GM18909 (cell line): ENCODE results near the gene SHROOM3.
"Not testable (repeated sequence)": the region's sequence is repeated elsewhere in the genome, so short reads cannot be mapped to it uniquely, and the experiment has no call there.

Source experiments
- ATAC-seq: cut with Tn5 transposase; IDR thresholded peaks from one replicate; pipeline ENCODE4 v1.9.1; 2021; ENCODE audit warnings: mild to moderate bottlenecking; ENCODE audit not compliant: unreplicated experiment, poor library complexity

Gene SHROOM3

DNA sequence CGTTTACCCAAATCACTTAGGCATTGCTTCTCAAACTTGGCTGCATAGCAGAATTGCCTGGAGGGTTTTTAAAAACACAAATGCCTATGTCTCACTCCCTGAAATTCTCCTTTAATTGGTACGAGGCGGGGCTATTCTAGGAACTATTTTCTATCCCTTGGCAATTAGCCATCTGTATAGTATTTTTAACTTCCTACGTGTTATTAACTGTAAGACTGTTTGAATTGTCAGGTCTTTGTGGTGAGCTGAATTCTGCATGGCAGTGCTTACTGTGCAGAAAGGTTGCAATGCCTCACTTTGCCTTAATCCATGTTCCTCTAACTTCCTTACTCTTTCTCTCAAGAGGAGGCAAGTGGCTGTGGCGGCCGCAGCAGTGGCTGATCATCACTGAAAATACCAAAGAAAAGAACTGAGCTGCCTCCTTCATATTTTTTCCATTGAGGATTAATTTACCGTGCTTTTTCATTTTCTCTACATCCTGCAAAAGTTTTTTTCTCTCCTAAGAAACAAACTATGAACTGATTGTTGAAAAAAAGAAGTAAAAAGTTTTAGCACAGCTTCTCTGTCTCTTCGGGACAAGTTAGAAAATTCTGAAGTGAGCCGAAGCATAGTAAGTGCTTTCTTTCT lies at the start of gene SHROOM3:
Gene SHROOM3 (plus strand): TSS at position 329 of the 627 bp plus-strand sequence. CDS start 824 bp downstream, outside the sequence.
- ATAC-seq, result no peak

DNA sequence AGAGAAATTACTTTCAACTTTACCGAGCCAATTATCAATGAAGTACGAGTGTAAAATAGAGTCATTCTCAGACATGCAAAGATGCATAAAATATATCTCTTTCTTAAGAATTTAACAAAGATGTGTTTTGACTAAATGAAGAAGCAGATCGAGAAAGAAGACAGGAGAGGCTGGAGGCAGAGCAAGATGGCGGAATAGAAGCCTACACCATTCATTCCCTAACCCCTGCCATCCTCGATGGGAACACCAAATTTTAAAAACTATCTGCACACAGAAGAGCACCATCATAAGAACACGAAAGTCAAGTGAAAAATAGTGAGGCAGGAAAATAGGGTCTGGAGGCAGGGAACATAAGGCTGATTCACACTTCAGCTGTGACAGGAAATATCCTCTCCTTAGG lies 49.1 kb upstream of the SHROOM3 start:
- ATAC-seq, result no peak

GRCh38 chr4:76386566-76387305 lies 48.3 kb upstream of the SHROOM3 start:
- no peak for ATAC-seq

DNA sequence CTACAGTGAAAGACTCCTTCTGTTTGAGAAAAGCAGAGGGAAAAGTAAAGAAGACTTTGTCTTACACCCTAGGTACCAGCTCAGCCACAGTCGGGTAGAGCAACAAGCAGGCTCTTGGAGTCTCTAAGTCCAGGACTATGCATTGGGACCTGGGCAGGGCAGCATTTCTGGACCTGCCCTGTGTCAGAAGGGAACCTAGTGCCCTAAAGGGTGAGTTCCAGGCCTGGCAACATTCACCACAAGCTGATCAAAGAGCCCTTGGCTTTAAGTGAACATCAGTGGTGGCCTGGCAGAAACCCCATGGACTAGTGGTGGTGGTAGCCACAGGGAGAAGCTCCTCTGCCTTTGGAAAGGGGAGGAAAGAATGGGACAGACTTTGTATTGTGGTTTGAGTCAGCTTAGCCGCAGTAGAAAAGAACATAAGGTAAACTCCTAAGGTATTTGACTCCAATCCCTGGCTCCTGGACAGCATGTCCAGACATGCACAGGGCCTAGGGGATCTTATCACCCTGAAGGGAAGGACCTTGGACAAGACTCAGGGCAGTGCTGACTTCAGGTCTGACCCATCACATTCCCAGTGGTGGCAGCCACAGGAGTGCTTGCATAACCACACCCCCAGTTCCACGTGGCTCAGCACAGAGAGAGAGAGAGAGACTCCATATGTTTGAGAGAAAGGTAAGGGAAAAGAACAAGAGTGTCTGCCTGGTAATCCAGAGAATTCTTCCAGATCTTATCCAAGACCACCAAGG lies 46.7 kb upstream of the SHROOM3 start:
- no peak for ATAC-seq

DNA sequence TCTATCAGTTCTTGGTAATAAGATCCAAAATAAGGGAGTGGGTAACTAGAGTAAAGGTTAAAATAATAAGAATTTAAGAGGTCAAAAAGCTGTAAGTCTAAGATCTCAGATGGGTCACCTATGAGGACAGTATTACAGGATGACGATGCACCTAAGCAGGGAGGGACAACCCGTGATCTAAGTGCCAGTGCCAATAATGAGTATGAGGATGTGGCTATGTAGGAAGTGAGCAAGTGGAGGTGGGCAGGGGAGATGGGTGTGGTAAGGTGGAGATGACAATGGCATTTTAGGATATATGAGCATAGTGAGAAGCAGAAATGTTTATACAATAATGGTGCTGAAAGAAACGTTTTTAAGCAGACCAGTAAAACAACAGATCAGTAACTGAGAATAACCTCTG lies 33.4 kb upstream of the SHROOM3 start:
- ATAC-seq, result no peak

- no peak for ATAC-seq
Measured at GRCh38 chr4:76406081-76406480, 28.9 kb upstream of the SHROOM3 start.

DNA sequence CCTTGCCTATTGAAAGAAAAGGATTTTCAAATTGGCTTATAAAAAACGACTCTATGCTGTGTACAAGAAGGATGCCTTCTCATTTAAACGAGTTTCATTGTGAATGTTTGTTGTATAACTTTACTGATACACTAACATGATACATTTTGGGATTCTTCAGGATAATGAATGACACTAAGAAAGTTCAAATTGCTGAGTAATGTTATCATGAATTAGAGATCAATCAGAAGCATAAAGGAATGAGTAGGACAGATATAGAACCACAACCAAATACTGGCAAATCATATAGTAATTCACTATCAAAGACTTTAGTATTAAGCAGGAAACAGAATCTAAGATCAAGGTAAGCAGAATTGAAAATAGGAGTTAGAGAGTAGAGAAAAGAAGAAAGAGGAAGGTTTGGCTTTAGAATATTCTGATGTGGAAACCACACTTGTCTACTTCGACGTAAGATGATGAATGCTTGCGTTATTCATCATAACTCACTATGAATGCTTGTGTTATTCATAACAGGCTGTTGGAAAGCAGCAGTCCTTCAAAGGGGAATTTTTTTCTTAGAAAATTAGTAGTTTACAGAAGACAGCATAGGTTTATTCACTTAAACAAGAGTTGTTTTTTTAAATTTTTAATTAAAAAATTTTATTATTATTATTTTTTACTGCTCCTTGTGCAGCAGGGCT lies 27.4 kb upstream of the SHROOM3 start:
- ATAC-seq, result no peak

DNA sequence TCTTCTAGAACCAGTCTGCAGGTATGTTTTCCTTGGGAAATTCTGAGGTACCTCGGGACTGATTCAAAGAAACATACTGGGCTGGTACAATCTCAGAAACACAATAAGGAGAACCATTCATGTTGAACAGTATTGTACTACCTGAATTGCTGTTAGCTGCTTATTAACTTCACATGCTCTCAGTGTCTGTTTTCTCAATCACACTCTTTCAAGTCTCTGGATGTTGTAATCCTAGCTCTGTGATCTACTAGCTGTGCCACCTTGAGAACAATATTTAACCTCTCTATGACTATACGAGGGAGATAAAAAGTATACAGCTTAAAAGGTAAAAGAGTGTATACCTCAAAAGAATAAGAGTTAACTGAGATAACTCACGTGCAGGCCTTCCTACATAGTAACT lies 24.4 kb upstream of the SHROOM3 start:
- no peak for ATAC-seq

DNA sequence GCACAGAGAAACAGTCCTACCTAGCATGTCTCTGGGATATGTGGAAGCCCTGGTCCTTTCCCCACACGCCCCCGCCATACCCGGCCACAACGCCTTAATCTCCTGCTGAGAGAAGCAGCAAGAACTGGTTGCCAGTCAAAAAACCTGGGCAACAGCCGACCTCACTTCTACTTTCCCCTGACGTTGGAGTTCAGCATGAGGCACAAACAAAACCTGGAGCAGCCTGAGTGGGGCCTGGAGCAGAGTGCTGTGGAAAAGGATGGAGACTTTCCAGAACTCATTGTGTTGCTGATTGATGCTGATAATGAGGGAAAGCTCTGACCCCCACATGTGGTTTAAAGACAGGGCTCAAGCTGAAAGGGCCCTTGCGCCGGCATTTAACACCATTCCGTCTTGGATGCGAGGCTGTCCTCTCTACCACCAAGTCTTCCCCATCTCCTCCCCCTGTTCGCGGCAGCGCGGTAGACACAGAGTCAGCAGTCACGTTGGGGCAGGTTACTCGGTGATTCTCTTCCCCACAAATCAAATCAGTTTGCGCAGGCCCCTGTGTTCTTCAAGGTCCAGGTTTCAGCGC lies 14.8 kb upstream of the SHROOM3 start:
- ATAC-seq, result no peak

DNA sequence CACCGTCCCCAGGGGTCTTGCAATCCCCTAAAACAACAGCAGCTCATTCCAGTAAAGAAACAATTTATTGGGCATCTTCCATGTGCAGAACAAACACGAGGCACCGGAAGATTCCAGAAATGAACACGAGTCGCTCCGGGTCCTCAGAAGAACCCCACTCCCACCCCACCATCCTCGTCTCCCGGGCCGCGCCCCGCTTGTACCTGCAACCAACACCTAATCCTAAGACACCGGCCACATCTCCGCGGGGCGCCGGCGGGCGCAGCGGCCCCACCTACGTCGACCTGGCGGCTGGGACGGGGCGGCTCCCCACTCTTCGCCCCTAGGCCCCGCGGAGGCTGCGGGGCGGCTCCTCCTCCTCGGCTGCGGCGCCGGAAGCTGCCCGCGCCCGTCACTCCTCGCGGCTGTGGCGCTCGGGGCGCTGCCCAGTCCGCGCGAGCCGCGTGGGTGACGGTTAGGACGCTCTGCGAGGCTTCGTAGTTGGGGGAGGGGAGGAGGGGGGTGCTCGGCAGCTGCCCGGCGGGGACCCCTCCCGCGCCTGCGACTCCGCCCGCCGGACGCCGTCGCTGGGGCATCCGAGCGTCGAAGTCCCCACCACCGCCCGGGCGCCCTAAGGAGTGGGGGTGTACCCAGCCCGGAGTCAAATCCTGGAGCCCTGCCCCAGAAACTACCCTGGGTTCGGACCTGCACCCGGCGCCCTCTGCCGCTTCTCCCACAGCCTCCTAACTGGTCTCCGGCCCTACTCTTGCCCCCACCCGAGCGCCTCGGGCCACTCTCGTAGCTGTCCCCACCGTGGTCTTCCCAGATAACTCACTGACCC lies 14.1 kb upstream of the SHROOM3 start, which contains the start of gene CCDC158:
Gene CCDC158 (minus strand): TSS at position 380 of the 820 bp plus-strand sequence. CDS start 17,934 bp downstream, outside the sequence.
- ATAC-seq, result no peak

GRCh38 chr4:76423159-76423558 lies 11.9 kb upstream of the SHROOM3 start:
- ATAC-seq, result not testable (repeated sequence)

DNA sequence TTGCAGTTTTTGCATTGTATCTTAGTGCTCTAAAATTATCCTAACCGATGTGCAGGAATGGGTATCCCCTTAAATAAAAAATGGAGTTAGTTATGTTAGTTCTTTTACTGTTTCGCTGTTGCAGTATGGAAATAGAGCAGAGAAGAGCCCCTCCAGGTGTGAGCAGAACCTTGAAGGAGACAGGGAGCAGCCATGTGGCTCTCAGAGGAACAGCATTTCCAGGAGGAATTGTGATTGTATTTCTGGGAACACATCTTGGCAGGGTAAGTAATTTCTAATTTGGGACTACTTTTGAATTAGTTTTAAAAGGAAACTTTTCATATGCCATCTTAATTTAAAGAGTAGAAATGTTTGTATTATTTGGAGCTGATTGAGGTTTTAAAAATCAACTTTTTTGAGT lies 8.8 kb upstream of the SHROOM3 start:
- no peak for ATAC-seq

- no peak for ATAC-seq
Measured at GRCh38 chr4:76429636-76430035, 5.4 kb upstream of the SHROOM3 start.

DNA sequence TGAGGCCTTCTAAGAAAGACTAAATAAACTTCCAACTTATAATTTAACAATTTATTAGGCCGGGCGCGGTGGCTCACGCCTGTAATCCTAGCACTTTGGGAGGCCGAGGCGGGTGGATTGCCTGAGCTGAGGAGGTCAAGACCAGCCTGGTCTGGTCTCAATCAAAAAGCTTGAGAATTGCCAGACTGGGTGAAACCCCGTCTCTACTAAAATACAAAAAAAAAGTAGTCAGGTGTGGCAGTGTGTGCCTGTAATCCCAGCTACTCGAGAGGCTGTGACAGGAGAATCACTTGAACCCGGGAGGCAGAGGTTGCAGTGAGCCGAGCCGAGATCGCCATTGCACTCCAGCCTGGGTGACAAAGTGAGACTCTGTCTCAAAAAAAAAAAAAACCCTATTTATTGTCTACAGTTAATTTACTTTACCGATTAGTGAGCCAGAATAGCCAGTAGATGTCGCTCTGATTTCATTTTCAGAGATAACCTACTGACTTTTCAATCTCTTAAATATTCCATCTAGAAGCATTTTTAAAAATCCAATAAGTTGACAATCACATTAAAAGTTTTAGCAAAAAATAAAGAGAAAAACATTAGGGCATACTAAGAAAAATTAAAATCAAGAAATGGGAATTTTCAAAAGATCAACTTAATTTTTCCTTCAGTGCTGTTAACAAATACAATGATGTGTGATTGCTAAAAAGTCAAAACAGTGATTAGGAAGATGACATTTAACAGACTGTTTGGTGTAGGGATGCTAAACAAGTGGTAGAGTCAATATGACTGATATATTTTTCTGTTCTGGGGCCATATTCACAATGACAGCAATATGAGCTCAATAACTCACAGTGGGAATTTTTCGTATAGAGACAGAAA lies 4.3 kb upstream of the SHROOM3 start:
- no peak for ATAC-seq

GRCh38 chr4:76435528-76436319 lies 695 bp downstream of the SHROOM3 start:
- no peak for ATAC-seq

DNA sequence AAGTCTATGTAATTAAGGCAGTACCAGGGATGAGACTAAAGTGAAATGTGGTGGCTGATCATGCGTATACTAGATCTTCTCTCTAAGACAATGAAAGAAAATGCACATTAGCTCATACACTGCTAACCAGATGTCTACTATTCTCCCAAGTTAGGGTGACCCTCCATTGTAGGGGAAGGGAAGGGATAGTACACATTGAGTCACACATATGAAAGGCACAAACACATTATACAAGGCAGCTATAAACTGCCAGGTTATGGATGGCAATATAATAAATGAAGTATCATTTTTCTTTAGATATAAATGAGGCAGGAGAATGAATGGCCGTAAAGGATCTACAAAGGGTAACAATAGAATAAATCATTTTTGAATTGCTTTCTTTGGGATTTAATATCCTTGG lies 4.5 kb downstream of the SHROOM3 start:
- no peak for ATAC-seq

GRCh38 chr4:76441881-76442280 lies 6.9 kb downstream of the SHROOM3 start:
- no peak for ATAC-seq

GRCh38 chr4:76442807-76443206 lies 7.8 kb downstream of the SHROOM3 start:
- no peak for ATAC-seq
